NT2/D1 (cell line): ENCODE measurements around the gene HS6ST1.

Source experiments
- SUZ12 ChIP-seq: IDR thresholded peaks from 2 replicates; pipeline ENCODE4 v1.6.1; 2011; ENCODE audit not compliant: insufficient read length, insufficient read depth; ENCODE audit errors: extremely low read depth
- YY1 ChIP-seq: IDR thresholded peaks from 2 replicates; pipeline ENCODE4 v1.6.1; 2011; ENCODE audit not compliant: insufficient read length, insufficient read depth

DNA sequence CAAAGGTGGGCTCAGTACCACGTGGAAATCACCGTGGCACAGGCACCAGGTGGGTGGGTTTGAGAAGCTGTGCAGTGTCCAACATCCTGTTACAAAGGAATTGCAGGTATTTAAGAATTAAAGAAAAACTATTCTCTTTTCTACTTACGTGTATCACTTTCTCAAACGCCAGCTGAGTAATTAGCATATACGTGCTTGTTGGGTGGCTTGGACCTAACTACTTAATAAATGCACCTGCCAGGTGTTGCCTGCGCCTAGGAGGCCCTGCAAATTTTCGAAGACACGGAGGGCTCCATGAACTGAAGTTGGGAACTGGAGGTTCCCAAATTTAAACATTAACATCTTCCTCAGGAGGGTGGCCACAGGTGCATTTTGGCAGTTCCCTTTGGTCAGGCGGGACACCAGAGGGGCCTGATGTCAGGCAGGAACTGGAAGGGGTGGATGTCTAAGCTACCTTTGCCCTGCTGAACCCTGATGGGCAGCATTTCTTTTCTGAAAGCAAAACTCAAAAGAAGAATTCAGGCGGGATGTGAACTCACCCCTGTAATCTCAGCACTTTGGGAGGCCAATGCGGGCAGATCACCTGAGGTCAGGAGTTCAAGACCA lies 84.8 kb downstream of the HS6ST1 start:
- TF ChIP-seq YY1 (no peak), SUZ12 (no peak)
